Ishikawa (cell line): ENCODE measurements around the gene NMB.

ENCODE experiments used
- CEBPB ChIP-seq: IDR thresholded peaks from 2 replicates; pipeline ENCODE4 v1.6.1; 2012
- CREB1 ChIP-seq: IDR thresholded peaks from 2 replicates; pipeline ENCODE4 v1.6.1; 2012; ENCODE audit warnings: low read depth
- EGR1 ChIP-seq: IDR thresholded peaks from 2 replicates; pipeline ENCODE4 v1.6.1; 2012
- EP300 ChIP-seq: IDR thresholded peaks from 2 replicates; pipeline ENCODE4 v1.6.1; 2012; ENCODE audit warnings: borderline replicate concordance
- FOXM1 ChIP-seq: IDR thresholded peaks from 2 replicates; pipeline ENCODE4 v1.6.1; 2012; ENCODE audit warnings: low read depth, borderline replicate concordance
- MAX ChIP-seq: IDR thresholded peaks from 2 replicates; pipeline ENCODE4 v1.6.1; 2012
- NFIC ChIP-seq: IDR thresholded peaks from 2 replicates; pipeline ENCODE4 v1.6.1; 2012
- RAD21 ChIP-seq: IDR thresholded peaks from 2 replicates; pipeline ENCODE4 v1.6.1; 2012; ENCODE audit warnings: low read depth
- TAF1 ChIP-seq: IDR thresholded peaks from 2 replicates; pipeline ENCODE4 v1.6.1; 2012; ENCODE audit warnings: low read depth, mild to moderate bottlenecking
- TCF12 ChIP-seq: IDR thresholded peaks from 2 replicates; pipeline ENCODE4 v1.6.1; 2012; ENCODE audit warnings: low read depth
- TEAD4 ChIP-seq: IDR thresholded peaks from 2 replicates; pipeline ENCODE4 v1.6.1; 2012
- USF1 ChIP-seq: IDR thresholded peaks from 2 replicates; pipeline ENCODE4 v1.6.1; 2012
- YY1 ChIP-seq: IDR thresholded peaks from 2 replicates; pipeline ENCODE4 v1.6.1; 2012; ENCODE audit warnings: low read depth
- ZBTB7A ChIP-seq: IDR thresholded peaks from 2 replicates; pipeline ENCODE4 v1.6.1; 2012; ENCODE audit warnings: low read depth
- TF ChIP-seq, protein P1 (sequence below): IDR thresholded peaks from 2 replicates; pipeline ENCODE4 v1.6.1; 2012; ENCODE audit warnings: low read depth, mild to moderate bottlenecking

The NMB gene

GRCh38 chr15:84697236-84697990, 39.4 kb upstream of the NMB start:
- TF ChIP-seq NFIC (no peak), MAX (no peak), EGR1 (no peak), TEAD4 (no peak), YY1 (no peak), TCF12 (no peak), RAD21 (no peak), FOXM1 (no peak), TAF1 (no peak), EP300 (no peak), CEBPB (no peak), CREB1 (no peak), ZBTB7A (no peak)
- TF ChIP-seq, protein P1, sequence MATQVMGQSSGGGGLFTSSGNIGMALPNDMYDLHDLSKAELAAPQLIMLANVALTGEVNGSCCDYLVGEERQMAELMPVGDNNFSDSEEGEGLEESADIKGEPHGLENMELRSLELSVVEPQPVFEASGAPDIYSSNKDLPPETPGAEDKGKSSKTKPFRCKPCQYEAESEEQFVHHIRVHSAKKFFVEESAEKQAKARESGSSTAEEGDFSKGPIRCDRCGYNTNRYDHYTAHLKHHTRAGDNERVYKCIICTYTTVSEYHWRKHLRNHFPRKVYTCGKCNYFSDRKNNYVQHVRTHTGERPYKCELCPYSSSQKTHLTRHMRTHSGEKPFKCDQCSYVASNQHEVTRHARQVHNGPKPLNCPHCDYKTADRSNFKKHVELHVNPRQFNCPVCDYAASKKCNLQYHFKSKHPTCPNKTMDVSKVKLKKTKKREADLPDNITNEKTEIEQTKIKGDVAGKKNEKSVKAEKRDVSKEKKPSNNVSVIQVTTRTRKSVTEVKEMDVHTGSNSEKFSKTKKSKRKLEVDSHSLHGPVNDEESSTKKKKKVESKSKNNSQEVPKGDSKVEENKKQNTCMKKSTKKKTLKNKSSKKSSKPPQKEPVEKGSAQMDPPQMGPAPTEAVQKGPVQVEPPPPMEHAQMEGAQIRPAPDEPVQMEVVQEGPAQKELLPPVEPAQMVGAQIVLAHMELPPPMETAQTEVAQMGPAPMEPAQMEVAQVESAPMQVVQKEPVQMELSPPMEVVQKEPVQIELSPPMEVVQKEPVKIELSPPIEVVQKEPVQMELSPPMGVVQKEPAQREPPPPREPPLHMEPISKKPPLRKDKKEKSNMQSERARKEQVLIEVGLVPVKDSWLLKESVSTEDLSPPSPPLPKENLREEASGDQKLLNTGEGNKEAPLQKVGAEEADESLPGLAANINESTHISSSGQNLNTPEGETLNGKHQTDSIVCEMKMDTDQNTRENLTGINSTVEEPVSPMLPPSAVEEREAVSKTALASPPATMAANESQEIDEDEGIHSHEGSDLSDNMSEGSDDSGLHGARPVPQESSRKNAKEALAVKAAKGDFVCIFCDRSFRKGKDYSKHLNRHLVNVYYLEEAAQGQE: no peak

GRCh38 chr15:84696757-84697156, 38.8 kb upstream of the NMB start:
- no peak for TF ChIP-seq EP300
- no peak for TF ChIP-seq TEAD4
- no peak for TF ChIP-seq CEBPB
- TF ChIP-seq MAX: no peak
- no peak for TF ChIP-seq RAD21
- no peak for TF ChIP-seq YY1

- TF ChIP-seq EGR1 (no peak), USF1 (no peak), NFIC (no peak), RAD21 (no peak)
Measured at GRCh38 chr15:84690342-84690741, 32.3 kb upstream of the NMB start.

DNA sequence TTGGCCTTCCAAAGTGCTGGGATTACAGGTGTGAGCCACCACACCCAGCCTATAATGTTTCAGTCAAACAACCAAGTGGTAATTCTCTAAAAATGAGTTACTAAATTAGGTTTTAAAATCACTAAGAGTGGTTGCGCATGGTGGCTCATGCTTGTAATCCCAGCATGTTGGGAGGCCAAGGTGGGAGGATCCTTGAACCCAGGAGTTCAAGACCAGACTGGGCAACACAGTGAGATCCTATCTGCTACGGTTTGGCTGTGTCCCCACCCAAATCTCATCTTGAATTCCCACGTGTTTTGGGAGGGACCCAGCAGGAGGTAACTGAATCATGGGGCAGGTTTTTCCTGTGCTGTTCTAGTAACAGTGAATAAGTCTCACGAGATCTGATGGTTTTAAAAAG, 31.9 kb upstream of the NMB start:
- TF ChIP-seq CREB1 (no peak), MAX (no peak), FOXM1 (no peak), EGR1 (no peak), ZBTB7A (no peak), NFIC (no peak), CEBPB (no peak), TEAD4 (no peak), TCF12 (no peak), YY1 (no peak), TAF1 (no peak), RAD21 (no peak), USF1 (no peak), EP300 (no peak)
- TF ChIP-seq, protein P1: no peak

DNA sequence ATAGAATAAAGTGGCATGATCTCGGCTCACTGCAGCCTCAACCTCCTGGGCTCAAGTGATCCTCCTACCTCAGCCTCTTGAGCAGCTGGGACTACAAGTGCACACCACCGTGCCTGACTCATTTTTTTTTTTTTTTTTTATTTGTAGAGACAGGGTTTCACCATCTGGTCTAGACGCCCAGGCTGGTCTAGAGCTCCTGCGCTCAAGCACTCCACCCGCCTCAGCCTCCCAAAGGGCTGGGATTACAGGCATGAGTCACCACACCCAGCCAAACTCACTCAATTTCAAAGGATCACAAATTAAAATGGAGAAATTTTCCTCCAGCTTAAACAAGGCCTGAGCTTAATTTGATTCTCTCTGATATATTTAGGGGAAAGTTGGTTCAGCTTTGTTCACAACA, 27.3 kb upstream of the NMB start:
- TF ChIP-seq, protein P1: no peak
- TF ChIP-seq TCF12 (no peak), USF1 (no peak), CEBPB (no peak), FOXM1 (no peak), TAF1 (no peak), EP300 (no peak), EGR1 (no peak), YY1 (no peak), RAD21 (no peak)
